HEK293T (cell line): ENCODE measurements around the gene KIF26B.

Source experiments
- ARNT ChIP-seq: fragments of 450-650 bp; IDR thresholded peaks from 2 replicates; pipeline ENCODE4 v1.6.1; 2017; ENCODE audit warnings: mild to moderate bottlenecking
- BHLHE40 ChIP-seq: fragments of 450-650 bp; IDR thresholded peaks from 2 replicates; pipeline ENCODE4 v1.6.1; 2016; ENCODE audit warnings: mild to moderate bottlenecking, moderate library complexity, borderline replicate concordance
- CTBP1 ChIP-seq: fragments of 450-650 bp; IDR thresholded peaks from 2 replicates; pipeline ENCODE4 v1.6.1; 2016; ENCODE audit warnings: borderline replicate concordance
- FOXA1 ChIP-seq: fragments of 450-650 bp; IDR thresholded peaks from 2 replicates; pipeline ENCODE4 v1.6.1; 2016; ENCODE audit warnings: mild to moderate bottlenecking
- FOXK2 ChIP-seq: fragments of 450-650 bp; IDR thresholded peaks from 2 replicates; pipeline ENCODE4 v1.6.1; 2016; ENCODE audit warnings: mild to moderate bottlenecking
- FOXM1 ChIP-seq: fragments of 450-650 bp; IDR thresholded peaks from 2 replicates; pipeline ENCODE4 v1.6.1; 2017; ENCODE audit warnings: mild to moderate bottlenecking, borderline replicate concordance
- HDGF ChIP-seq: fragments of 450-650 bp; IDR thresholded peaks from 2 replicates; pipeline ENCODE4 v1.6.1; 2017; ENCODE audit warnings: antibody characterized with exemption, borderline replicate concordance
- L3MBTL2 ChIP-seq: fragments of 450-650 bp; conservative IDR thresholded peaks from 2 replicates; pipeline ENCODE4 v1.6.1; 2016; ENCODE audit warnings: mild to moderate bottlenecking
- LEF1 ChIP-seq: fragments of 450-650 bp; IDR thresholded peaks from 2 replicates; pipeline ENCODE4 v1.6.1; 2017; ENCODE audit warnings: mild to moderate bottlenecking, borderline replicate concordance
- PKNOX1 ChIP-seq: fragments of 450-650 bp; IDR thresholded peaks from 2 replicates; pipeline ENCODE4 v1.6.1; 2016
- SP1 ChIP-seq: fragments of 450-650 bp; IDR thresholded peaks from 2 replicates; pipeline ENCODE4 v1.6.1; 2017
- SUZ12 ChIP-seq: fragments of 450-650 bp; IDR thresholded peaks from 2 replicates; pipeline ENCODE4 v1.6.1; 2016; ENCODE audit warnings: mild to moderate bottlenecking
- TARDBP ChIP-seq: fragments of 450-650 bp; IDR thresholded peaks from 2 replicates; pipeline ENCODE4 v1.6.1; 2016
- ZNF384 ChIP-seq: fragments of 450-650 bp; IDR thresholded peaks from 2 replicates; pipeline ENCODE4 v1.6.1; 2016

GRCh38 chr1:245143849-245144248 lies 10.9 kb upstream of the KIF26B start:
- TF ChIP-seq FOXA1 (no peak), SP1 (no peak), SUZ12 (no peak), L3MBTL2 (no peak), TARDBP (no peak), ZNF384 (no peak), CTBP1 (no peak), HDGF (no peak), ARNT (no peak), FOXK2 (no peak), BHLHE40 (no peak), LEF1 (no peak), PKNOX1 (no peak), FOXM1 (no peak)
